ENCODE results near the gene CGNL1.
A peak's percentile ranks its signal among the peaks of the same experiment; 100 is the strongest.

CGNL1 gene

GRCh38 chr15:57421110-57421509 is 44.8 kb downstream of the CGNL1 start:
- no peak for FAIRE-seq
- no peak for DNase-seq (ENCODE audit: low spot score)

DNA sequence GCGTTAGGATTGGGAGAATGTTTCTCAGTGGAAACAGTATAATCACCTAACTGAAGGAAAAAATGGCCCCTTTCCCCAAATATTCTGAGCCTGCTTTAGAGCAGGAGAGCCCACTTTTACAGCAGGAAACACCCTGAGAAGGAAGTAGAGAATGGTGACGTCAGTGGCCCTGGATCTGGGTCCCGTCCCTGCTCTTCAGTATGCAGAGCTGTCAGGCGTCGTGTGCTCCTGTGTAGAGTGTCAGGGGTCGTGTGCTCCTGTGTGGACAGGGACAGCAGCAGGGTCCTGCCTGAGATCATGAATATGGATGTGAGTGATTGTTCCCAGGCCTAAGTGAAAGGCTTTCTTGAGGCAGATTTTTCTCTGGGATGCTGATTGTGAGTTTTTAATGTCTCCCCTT is 45.2 kb downstream of the CGNL1 start:
- no peak for FAIRE-seq
- DNase-seq (ENCODE audit: low spot score) = no peak

GRCh38 chr15:57422113-57422754 is 45.9 kb downstream of the CGNL1 start:
- no peak for DNase-seq (ENCODE audit: low spot score)
- FAIRE-seq = no peak

DNA sequence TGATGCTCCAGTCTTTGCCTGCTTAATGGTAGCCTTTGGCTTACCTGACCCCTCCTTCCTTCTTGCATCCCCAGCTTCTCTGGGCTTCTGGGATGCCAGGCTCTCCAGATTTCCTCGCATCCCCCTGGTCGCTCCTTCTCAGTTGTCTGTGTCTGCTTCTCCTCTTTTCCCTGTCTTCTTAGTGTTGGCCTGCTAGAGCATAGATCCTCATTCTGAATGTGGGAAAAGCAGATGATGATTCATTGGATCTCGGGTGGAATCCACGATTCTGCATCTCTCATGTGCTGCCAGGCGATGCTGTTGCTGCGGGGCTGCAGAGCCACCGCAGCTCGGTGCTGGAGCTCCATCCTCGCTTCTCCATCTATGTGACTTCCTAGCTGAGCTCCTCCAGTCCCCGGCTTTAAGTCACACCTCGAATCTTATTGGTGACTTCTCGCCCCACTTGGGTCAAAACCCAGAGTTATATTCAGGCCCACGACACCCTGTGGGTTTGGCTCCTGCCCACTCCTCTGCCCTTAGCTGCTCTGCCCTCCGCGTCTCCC is 47.4 kb downstream of the CGNL1 start:
- DNase-seq (ENCODE audit: low spot score) = no peak
- no peak for FAIRE-seq

- FAIRE-seq = no peak
- no peak for DNase-seq (ENCODE audit: low spot score)
Measured at GRCh38 chr15:57424628-57425405, 48.5 kb downstream of the CGNL1 start.

DNA sequence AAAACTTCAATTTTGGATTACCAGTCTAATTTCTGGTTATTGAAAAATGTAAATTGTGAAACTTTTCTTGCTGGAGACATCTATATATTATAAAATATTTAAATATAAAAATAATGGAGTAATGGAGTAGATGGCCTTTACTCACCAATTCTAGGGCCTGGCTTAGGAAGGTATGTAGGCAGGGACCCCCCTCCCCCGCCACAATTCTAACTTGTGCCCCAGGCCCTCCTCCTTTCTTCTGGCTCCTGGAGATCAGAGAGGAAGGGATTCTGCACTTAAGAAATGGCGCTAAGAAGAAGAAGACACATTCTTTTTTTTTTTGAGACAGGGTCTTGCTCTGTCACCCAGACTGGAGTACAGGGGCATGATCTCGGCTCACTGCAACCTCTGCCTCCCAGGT is 49.5 kb downstream of the CGNL1 start:
- no peak for FAIRE-seq

GRCh38 chr15:57427367-57427821 is 51.1 kb downstream of the CGNL1 start:
- peak; percentile 20 for FAIRE-seq
- DNase-seq (ENCODE audit: low spot score) = peak; percentile 79

More for the DNA sequence above, 49.5 kb downstream of the CGNL1 start:
- no peak for DNase-seq (ENCODE audit: low spot score)

GRCh38 chr15:57432141-57432741 is 55.9 kb downstream of the CGNL1 start:
- FAIRE-seq (peak; percentile 58), DNase-seq (ENCODE audit: low spot score) (no peak)

DNA sequence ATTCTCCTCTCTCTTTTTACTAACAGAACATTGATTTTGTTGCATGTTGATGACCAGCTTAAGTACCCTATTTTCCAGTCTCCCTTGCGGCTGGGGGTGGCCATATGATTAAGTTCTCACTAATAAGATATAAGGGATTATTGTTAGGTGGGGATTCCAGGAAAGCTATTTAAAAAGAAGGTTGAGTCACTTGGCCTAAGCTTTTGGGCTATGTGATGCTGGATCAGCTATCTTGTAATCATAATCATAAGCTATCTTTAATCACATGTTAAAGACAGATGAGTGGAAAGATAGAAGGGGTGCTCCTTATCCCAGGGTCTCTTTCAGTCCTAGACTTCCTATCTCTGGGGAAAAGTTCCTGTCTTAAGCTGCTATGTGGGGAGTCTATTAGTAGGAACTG is 59.9 kb downstream of the CGNL1 start:
- FAIRE-seq (no peak), DNase-seq (ENCODE audit: low spot score) (no peak)

- DNase-seq (ENCODE audit: low spot score) (no peak), FAIRE-seq (no peak)
Measured at GRCh38 chr15:57436961-57437360, 60.7 kb downstream of the CGNL1 start.

DNA sequence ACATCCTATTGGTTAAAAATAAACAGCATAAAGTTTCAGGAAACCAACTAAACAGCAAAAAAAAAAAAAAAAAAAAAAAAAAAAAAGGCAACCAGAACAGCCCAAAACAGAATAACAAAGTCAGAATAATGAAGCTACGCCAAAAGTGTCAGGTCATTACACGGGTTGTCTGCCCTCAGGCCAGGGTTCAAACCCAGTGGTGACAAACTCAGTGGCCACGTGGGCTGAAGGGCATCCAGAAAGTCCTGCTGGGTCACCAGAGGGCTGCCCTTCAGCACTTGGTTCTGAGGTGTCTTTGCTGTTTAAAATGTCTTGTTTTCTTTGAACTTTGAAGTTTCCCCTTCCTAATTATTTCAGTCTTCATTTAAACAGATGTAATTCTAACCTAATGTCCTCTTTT is 61.3 kb downstream of the CGNL1 start:
- no peak for DNase-seq (ENCODE audit: low spot score)
- FAIRE-seq = no peak

GRCh38 chr15:57438166-57438565 is 61.9 kb downstream of the CGNL1 start:
- no peak for FAIRE-seq
- no peak for DNase-seq (ENCODE audit: low spot score)

- FAIRE-seq (peak; percentile 48), DNase-seq (ENCODE audit: low spot score) (no peak)
Measured at GRCh38 chr15:57439128-57440027, 63.1 kb downstream of the CGNL1 start.

DNA sequence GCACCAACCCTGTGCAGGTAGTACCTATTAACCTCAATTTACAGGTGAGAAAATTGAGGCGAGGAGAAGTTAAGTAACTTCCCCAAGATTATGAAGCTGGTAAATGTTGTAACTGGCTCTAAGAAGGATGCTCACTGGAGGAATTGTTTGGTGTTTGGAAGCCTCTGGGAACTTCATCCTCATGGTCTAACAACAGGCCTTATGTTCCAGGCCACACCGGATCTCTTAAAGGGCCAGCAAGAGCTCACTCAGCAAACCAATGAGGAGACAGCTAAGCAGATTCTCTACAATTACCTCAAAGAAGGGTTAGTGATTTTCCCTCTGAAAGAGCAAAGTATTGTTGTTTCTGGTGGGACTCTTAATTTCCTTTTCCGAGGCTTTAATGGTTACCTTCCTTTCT is 63.9 kb downstream of the CGNL1 start:
- no peak for FAIRE-seq

GRCh38 chr15:57440799-57441198 is 64.5 kb downstream of the CGNL1 start:
- no peak for FAIRE-seq
- DNase-seq (ENCODE audit: low spot score) = no peak

More for the DNA sequence above, 63.9 kb downstream of the CGNL1 start:
- DNase-seq (ENCODE audit: low spot score) = no peak

DNA sequence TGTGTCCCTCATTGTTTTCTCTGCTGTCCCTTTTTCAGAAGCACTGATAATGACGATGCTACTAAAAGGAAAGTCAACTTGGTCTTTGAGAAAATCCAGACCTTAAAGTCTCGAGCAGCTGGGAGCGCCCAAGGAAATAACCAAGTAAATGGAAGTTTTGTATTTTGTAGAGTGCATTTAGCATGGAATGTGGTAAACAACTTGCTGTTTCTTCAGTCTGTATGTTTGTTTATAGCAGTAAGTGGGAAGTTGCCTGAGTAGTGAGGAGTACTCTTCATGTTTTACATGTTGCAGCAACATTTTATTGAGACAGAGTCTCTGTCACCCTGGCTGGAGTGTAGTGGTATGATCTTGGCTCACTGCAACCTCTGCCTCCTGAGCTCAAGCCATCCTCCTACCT is 66.0 kb downstream of the CGNL1 start:
- FAIRE-seq = no peak

DNA sequence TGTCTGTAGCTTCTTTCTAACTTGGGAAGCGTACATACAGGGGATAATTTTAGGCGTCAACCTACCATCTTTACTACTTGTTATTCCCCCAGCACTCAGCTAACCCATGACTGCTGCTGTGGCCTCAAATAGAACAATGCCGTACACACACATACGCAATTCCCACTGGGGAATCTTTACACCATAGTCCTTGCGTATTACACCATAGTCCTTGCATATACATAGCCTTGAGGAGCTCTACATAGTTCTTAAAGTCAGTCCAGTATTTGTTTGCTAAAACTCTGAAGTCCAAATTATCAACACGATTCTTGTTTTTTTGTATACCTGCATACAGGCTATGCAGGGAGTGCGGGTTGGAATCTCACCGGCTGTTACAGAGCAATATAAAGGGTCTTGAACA is 67.2 kb downstream of the CGNL1 start:
- DNase-seq (ENCODE audit: low spot score) (no peak), FAIRE-seq (no peak)

More for the DNA sequence above, 66.0 kb downstream of the CGNL1 start:
- DNase-seq (ENCODE audit: low spot score) = no peak

- DNase-seq (ENCODE audit: low spot score) = no peak
- FAIRE-seq = no peak
Measured at GRCh38 chr15:57444877-57445513, 68.7 kb downstream of the CGNL1 start.

- DNase-seq (ENCODE audit: low spot score) (no peak), FAIRE-seq (no peak)
Measured at GRCh38 chr15:57445872-57446271, 69.6 kb downstream of the CGNL1 start.

DNA sequence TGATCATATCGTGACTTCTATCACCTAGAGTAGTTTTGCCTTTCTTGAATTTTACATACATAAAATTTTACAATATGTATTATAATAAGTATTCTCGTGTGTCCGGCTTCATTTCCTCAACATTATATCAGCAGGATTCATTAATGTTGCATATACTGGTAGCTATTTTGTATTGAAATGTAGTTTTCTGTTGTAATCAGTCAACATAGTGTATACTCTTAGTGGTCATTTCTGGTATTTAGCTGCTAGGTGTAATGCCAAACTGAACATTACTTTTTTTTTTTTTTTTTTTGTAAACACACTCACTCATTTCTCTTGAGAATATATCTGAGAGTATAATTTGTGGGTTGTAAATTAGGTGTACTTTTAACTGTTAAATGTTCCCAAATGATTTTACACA is 70.1 kb downstream of the CGNL1 start:
- DNase-seq (ENCODE audit: low spot score) (no peak), FAIRE-seq (no peak)

- FAIRE-seq = no peak
- no peak for DNase-seq (ENCODE audit: low spot score)
Measured at GRCh38 chr15:57451555-57451954, 75.2 kb downstream of the CGNL1 start.

Measured in urothelium cell line (cell line).